Posterior vena cava (tissue), 2 donors: ENCODE data around the gene FOLR3. TPM values are rescaled to one million over a fixed set of nuclear protein-coding genes. Genes with fewer than 3 reads are reported as not detected.
"Not testable (repeated sequence)": the region's sequence is repeated elsewhere in the genome, so short reads cannot be mapped to it uniquely, and the experiment has no call there.

Experiments
- DNase-seq: peaks from one replicate; pipeline ENCODE4 v3.0.0-alpha.2; 2020; ENCODE audit warnings: low spot score
- intact Hi-C, 2 donors: fragments of 100-400 bp; cut with DNase I; formaldehyde crosslinking; loops; one replicate each; pipeline versions ENCODE4 v1.14.1 to v1.14.2; 2022 to 2023
- total RNA-seq, 2 donors: library from RNA; stranded (reverse); fragmentation: NEBNext Ultra II Directional; extraction: Animal tissue kit (Norgen Biotek cat#: 25700); gene quantifications; one replicate each; pipeline ENCODE4 v1.2.1, GENCODE V29; 2021
- donor health status: DM: yes; HTN: yes; CAD: no.
- donor health status: DM: yes; HTN: yes; CAD: no.

The FOLR3 gene
- total RNA-seq, 2 donors from 2014 or later = 0.74 to 3.6 TPM

DNA sequence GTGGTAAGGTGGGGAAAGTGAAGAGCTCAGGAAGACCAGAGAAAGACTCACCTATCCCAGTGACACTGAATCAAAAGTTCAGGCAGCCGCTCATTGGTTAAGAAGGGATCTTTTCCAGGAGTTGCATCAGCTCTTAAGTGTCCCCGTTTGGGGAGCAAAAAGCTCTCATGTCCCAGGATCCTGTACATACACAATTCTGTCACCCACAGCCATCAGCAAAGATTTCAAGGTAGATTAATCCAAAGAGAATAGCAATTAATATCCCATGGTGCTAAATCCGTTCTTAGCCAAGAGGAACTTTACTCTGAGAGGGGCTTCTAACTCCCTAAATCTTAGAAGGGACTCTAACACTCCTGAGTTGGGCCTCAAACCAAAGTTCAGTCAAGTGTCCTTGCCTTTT lies 19.3 kb downstream of the FOLR3 start:
- intact Hi-C loops = no loop called here
- no peak for DNase-seq

DNA sequence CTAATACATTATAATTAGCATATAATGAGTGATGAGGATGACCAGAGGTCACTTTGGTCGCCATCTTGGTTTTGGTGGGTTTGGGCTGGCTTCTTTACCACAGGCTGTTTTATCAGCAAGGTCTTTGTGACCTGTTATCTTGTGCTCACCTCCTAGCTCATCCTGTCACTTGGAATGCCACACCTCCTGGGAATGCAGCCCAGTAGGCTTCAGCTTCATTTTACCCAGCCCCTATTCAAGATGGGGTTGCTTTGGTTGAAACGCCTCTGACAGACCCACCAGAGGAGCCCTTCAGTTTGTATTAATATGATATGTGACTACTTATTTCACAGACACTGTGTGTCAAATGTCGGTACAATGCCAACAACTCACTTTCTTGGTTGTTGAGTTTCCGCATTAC lies 20.2 kb downstream of the FOLR3 start:
- intact Hi-C loops = no loop called here
- DNase-seq = no peak

DNA sequence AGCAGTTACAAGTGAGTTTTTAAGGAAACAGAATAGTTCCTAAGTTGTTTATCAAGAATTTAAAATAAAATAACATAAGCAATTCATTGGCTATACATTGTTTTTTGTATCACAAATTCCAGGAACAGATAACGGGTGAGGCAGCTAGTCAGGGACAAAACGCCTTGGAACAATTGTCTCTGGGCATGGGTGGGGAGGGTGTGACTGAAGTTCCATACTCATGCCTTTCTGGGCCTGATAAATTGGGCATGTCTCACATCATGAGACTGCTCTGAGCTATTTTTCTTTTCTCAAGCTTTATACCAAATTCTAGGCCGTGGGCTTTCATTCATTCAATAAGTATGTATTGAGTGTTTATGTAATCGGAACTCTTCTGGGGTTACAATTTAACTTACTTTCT lies 21.6 kb downstream of the FOLR3 start:
- intact Hi-C loops = no loop called here
- no peak for DNase-seq

DNA sequence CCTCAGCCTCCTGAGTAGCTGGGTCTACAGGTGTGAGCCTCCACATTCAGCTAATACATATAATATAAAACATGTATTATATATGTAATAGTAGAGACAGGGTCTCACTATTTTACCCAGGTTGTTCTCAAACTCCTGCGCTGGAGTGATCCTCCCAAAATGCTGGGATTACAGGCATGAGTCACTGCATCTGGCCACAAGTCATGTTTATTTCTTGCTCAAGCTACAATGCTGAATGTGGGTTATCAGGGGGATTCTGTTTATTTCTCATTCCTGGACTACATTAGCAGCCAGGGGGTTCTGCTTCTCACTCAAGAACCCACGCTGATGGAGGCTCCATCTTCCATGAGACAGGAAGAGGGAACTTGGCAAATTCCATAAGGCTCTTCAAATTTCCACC lies 24.8 kb downstream of the FOLR3 start:
- intact Hi-C loops = no loop called here

DNA sequence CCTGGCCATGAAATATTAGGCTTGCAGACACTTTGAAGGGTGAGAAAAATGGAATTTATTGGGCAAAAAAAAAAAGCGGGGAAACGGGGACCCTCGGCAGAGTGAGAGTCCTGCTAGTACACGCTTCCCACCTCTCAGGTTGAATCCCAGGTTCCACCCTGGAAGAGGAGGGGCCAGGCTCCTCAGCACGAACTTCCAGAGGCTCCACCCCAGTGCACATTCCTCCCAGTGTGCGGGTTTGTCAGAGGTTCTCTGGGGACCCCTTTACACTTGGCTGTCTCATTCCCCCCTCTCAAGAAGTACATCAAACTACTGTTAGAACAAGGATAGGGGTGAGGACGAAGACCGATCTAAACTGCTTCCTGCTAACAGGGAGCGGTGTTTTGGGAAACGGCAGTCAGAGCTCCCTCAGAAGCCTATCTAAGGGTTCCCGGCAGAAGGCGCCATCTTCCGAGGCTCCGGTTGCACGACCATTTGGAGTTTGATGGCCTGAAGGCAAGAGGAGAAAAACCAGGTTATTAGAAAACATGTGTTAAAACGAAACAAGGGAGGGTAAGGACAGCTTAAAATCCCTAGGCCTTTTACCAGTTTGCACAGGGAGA lies 27.5 kb downstream of the FOLR3 start:
- DNase-seq = no peak
- intact Hi-C loops = no loop called here

More for the DNA sequence above, 24.8 kb downstream of the FOLR3 start:
- DNase-seq = no peak

DNA sequence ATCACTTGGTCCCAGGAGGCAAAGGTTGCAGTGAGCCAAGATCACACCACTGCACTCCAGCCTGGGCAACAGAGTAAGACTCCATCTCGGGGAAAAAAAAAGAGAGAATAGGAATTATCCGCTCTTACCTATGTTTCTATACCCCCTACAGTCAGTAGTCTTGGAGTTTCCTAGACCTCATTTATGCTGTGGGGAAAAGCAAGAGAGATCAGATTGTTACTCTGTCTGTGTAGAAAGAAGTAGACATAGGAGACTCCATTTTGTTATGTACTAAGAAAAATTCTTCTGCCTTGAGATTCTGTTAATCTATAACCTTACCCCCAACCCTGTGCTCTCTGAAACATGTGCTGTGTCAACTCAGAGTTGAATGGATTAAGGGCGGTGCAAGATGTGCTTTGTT lies 28.7 kb downstream of the FOLR3 start:
- DNase-seq, intact Hi-C loops: not testable (repeated sequence)

DNA sequence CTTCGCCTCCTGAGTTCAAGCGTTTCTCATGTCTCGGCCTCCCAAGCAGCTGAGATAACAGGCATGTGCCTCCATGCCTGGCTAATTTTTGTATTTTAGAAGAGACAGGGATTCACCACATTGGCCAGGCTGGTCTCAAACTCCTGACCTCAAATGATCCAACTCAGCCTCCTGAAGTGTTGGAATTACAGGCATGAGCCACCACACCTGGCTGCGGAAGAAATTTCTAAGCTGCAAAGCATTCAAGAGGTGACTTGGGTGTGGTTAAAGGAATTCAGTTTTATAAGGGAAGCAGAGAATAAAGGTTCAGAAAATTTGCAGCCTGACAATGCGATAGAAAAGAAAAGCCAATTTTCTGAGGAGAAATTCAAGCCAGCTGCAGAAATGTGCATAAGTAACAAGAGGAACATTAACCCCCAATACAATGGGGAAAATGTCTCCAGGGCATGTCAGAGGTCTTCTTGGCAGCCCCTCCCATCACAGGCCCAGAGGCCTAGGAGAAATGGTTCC lies 33.6 kb downstream of the FOLR3 start:
- DNase-seq, intact Hi-C loops: not testable (repeated sequence)

DNA sequence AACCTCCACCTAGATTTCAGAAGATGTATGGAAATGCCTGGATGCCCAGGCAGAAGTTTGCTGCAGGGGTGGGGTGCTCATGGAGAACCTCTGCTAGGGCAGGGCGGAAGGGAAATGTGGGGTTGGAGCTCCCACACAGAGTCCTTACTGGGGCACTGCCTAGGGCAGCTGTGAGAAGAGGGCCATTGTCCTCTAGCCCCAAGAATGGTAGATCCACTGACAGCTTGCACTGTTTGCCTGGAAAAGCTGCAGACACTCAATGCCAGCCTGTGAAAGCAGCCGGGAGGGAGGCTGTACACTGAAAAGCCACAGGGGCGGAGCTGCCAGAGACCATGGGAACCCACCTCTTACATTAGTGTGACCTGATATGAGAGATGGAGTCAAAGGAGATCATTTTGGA lies 34.2 kb downstream of the FOLR3 start:
- DNase-seq, intact Hi-C loops: not testable (repeated sequence)

DNA sequence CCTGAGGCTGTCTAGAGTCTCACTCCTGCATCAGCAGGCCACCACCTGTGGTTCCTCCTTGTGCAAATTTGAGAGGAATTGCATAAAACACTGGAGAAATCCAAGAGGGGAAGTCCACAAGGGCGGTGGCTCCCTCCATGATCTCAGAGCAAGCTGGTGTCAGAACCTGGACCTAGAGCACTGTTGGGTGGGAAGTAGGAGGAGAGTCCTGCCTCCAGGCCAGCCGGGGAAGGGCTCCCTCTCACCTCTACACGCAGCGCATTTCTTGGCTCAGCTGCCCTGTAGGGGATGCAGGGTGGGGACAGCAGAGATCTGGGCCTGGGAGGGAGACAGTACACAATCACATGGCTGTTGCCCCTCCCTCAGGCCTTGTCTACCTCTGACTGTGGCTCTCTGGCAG lies 36.5 kb downstream of the FOLR3 start:
- intact Hi-C loops, DNase-seq: not testable (repeated sequence)

DNA sequence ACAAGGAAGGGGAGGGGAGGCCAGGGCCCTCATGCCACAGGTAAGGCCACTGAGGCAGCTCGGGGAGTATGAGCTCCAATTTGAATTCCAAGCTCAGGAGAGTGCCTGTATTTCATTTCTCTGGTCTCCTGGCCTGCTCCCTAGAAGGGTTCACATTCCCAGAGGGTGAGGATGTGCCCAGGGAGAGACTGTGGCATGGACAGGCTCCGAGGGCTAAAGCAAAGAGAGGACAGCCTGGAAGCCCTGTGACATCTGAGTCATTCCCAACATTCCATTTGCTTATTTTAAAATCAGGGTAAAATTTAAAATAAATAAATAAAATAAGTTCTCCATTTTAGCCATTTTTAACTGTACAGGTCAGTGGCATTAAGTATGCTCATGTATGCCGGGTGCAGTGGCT lies 37.8 kb downstream of the FOLR3 start:
- no peak for DNase-seq
- intact Hi-C loops = no loop called here

DNA sequence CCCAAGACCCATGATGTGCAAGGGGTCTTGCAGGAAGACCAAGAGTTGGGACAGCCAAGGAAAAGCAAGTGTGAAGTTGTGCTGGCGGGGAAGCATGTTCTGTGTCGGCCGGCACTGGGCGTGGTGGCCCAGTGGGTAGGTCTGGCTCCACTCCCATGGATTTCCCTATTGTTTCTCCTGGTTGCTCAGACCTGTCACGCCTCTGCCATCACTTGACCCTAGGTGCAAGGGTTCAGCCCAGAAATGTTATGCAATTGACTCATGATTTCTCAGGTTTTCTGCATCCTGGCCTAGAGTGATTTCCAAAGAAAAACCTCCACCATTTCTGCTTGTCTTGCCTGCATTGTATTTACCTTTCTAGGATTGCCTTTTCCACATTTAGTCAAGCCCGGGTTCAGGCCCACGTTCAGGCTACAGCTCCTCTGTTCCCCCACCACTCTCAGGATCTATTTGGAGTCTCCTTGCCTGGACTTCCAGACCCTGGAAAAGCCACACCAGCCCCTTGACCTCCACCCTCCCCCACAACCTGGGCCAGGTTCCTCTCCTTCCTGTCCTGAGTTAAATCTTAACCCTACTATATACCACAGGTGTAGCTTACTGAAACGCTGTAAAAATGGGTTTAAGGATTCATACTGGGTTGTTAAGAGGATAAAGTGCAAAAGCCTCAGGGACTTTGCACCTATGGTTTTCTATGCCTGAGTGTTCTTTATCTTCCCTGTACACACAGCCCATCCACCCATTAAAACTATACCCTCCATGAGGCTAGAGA lies 39.0 kb downstream of the FOLR3 start:
- no peak for DNase-seq
- intact Hi-C loops = no loop called here

DNA sequence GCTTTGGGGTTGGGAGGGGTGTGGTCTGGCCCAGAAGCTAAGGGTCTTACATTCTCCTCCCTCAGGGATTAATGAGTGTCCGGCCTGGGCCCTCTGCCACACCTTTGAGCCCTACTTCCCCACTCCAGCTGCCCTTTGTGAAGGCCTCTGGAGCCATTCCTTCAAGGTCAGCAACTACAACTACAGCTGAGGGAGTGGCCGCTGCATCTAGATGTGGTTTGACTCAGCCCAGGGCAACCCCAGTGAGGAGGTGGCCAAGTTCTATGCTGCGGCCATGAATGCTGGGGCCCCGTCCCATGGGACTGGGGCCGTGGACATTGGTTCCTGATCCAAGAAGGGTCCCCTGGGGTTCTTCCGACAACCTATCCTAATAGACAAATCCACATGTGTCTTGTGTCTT lies 42.1 kb downstream of the FOLR3 start:
- no peak for DNase-seq
- intact Hi-C loops = no loop called here

DNA sequence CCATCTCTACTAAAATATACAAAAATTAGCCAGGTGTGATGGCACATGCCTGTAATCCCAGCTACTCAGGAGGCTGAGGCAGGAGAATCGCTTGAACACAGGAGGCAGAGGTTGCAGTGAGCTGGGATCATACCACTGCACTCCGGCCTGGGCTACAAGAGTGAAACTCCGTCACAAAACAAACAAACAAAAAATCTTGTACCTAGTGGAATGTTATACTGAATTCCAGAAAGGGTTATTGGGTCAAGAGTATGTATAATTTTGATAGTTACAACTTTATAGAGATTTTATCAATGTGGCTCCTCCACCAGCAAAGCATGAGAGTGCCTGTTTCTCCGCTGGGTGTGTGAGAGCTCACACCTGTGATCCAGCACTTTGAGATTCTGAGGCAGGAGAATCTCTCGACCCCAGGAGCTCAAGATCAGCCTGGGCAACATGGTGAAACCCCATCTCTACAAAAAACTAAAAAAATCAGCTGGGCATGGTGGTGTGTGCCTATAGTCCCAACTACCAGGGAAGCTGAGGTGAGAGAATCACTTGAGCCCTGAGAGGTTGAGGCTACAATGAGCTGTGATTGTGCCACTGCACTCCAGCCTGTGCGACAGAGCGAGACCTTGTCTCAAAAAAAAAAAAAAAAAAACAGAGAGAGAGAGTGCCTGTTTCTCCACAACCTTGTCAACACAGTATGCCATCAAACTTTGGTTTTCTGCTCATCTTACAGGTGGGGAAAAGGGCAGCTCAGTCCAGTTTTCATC lies 43.7 kb downstream of the FOLR3 start:
- intact Hi-C loops = no loop called here
- DNase-seq = no peak

DNA sequence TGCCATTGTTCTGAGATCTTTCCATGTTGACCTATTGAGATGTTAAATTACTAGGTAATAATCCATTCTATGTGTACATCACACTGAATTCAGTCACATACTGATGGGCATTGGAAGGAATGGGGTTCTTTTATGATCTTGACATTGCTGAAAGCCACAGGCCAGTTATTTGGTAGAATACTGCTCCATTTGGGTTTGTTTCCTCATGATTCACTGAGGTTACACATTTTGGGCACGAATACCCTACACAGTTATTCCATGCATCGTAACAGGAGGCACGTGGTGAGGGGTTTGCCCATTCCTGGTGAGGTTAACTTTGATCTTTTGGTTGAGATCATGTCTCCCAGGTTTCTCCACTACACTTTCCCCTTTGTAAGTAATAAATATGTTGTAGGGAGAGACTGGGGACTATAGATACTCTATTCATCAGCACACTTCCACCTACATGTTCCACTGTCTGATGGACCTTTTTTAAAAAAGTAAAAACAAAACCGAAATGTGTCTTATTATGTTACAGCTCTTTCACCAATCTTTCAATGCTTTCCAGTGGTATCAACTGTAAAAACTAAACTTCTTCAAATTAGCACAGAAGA lies 44.4 kb downstream of the FOLR3 start:
- DNase-seq = no peak
- intact Hi-C loops = no loop called here

DNA sequence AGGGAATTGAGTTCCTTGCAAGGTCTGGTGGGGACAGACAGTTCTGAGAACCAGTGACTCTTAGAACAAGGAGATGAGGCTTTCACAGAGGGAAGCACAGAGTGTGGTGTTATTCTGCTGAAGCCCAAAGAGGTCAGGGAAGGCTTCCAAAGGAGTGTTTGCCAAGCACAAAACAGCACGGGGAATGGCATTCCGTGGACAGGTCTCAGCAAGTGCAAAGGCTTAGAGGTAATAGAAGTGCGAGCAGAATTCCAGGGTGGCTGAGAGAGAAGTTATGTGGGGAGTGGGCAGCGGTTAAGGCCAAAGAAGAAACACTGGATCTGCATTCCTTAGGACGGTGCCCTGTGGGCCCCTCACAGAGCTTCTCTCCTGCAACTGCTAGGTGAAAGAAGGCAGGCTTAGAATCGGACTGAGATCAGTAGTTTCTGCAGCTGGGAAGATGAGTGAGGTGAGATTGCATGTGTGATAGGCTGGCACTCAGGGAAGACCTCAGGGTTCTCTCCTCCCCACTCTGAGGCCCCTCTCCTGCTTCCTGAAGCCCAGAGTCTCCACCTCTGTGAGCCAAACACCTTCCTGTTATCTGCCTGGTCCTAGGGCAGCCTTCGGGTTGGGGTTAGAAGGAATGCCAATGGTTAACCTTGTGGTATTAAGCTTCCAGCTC lies 45.5 kb downstream of the FOLR3 start:
- peak; percentile 24 for DNase-seq
- intact Hi-C loops = not testable (repeated sequence)

DNA sequence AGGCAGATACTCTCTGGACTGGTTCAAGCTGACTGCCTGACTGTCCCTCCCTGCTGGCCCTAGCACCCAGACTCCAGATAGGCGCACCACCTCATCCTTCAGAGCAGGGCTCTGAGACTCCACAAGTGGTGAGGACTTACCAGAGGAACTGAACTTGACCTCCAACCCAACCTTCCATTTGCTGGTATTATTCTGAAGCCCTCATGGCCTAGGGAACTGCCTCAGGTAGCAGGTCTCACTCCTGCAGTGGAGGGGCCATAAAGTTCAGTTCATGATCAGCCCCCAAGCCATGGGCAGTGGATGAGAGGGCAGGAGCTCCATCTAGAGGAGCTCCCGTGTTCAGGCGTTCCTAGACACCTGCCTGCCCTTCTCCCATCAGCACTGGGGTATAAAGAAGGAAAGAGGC lies 46.0 kb downstream of the FOLR3 start:
- DNase-seq = peak; percentile 61
- intact Hi-C loops = not testable (repeated sequence)

DNA sequence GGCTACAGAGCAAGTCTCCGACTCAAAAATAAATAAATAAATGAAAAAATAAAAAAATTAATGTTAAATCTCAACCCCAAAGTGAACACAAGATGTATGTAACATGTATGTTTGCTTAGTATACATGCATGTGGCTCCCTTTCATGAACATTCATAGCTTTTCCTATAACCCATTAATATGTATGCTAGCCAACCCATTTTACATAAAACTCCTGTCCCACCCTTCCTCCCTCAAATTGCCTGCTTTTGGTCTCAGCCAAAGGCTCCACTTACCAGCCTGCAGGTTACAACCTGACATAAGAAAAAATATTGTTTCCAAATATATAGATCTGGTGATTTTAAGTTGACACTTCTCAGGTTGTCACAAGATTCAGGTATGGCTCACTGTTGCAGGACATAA lies 52.7 kb downstream of the FOLR3 start:
- no peak for DNase-seq
- intact Hi-C loops = no loop called here
